Ascending aorta (tissue), 2 donors: Measurements from ENCODE around the gene GIGYF2. TPM values are rescaled to one million over a fixed set of nuclear protein-coding genes. Genes with fewer than 3 reads are reported as not detected.

Source experiments
- DNase-seq, 2 donors: peaks; one replicate each; pipeline ENCODE4 v3.0.0-alpha.2; 2019; ENCODE audit warnings: low spot score in 2 of 2
- H3K27ac ChIP-seq, 2 donors: fragments of 200-600 bp; sonication (generic); one replicate each; pipeline ENCODE4 v1.5.1; 2016 to 2017; ENCODE audit warnings: mild to moderate bottlenecking in 1 of 2
- H3K27me3 ChIP-seq: fragments of 200-600 bp; sonication (generic); one replicate; pipeline ENCODE4 v1.5.1; 2017
- H3K36me3 ChIP-seq, 2 donors: fragments of 200-600 bp; sonication (generic); one replicate each; pipeline ENCODE4 v1.5.1; 2016
- H3K4me1 ChIP-seq, 2 donors: fragments of 200-600 bp; sonication (generic); one replicate each; pipeline ENCODE4 v1.5.1; 2016 to 2017; ENCODE audit warnings: mild to moderate bottlenecking in 1 of 2
- H3K4me3 ChIP-seq, 2 donors: fragments of 200-600 bp; sonication (generic); one replicate each; pipeline ENCODE4 v1.5.1; 2016 to 2017; ENCODE audit warnings: mild to moderate bottlenecking in 1 of 2
- H3K9me3 ChIP-seq, 2 donors: fragments of 200-600 bp; sonication (generic); one replicate each; pipeline ENCODE4 v1.5.1; 2016
- CTCF ChIP-seq, 3 experiments: fragments of 200-600 bp in 2 of 3; fragments of 450-650 bp in 1 of 3; sonication (generic) in 2 of 3; IDR thresholded peaks; one replicate each; pipeline ENCODE4 v1.5.1; 2016 to 2019; ENCODE audit warnings: antibody characterized with exemption in 3 of 3, mild to moderate bottlenecking in 1 of 3, moderate library complexity in 1 of 3
- intact Hi-C: fragments of 100-400 bp; cut with DNase I; formaldehyde crosslinking; loops from one replicate; pipeline ENCODE4 v1.15.1; 2023
- total RNA-seq: library from RNA; depleted of rRNA; stranded (reverse); fragments of >200 nt; gene quantifications from one replicate; pipeline ENCODE4 v1.1.0, GENCODE V29; 2016

The GIGYF2 gene
- total RNA-seq, 1 donor from 2014 or later, result 27.5 TPM

GRCh38 chr2:232871418-232871834 is 174.3 kb downstream of the GIGYF2 start:
- no peaks in the 10 kb centered on the region for H3K9me3 ChIP-seq
- intact Hi-C loops, result no loop called here
- no peak overlapping the region for H3K27ac ChIP-seq
- H3K4me3 ChIP-seq, result no peak overlapping the region
- H3K27me3 ChIP-seq, result peaks cover 3% of the 10 kb centered on the region
- TF ChIP-seq CTCF (IDR thresholded peaks at IDR 0.05), result no peak
- peak in 1 of 2 donors; percentile 52 for DNase-seq
- H3K36me3 ChIP-seq, result no peaks in the 10 kb centered on the region
- H3K4me1 ChIP-seq, result no peaks in the 10 kb centered on the region

- H3K4me3 ChIP-seq, result no peak overlapping the region
- no peaks in the 10 kb centered on the region for H3K4me1 ChIP-seq
- intact Hi-C loops, result no loop called here
- H3K36me3 ChIP-seq, result no peaks in the 10 kb centered on the region
- H3K9me3 ChIP-seq, result no peaks in the 10 kb centered on the region
- peaks cover 3% of the 10 kb centered on the region for H3K27me3 ChIP-seq
- DNase-seq, result peak in 1 of 2 donors; percentile 60
- H3K27ac ChIP-seq, result no peak overlapping the region
- no peak for TF ChIP-seq CTCF (IDR thresholded peaks at IDR 0.05)
Observed at GRCh38 chr2:232871835-232872736, 175.0 kb downstream of the GIGYF2 start.

- H3K9me3 ChIP-seq, result no peaks in the 10 kb centered on the region
- no peaks in the 10 kb centered on the region for H3K4me1 ChIP-seq
- TF ChIP-seq CTCF (IDR thresholded peaks at IDR 0.05), result no peak
- H3K27me3 ChIP-seq, result peaks cover 3% of the 10 kb centered on the region
- H3K27ac ChIP-seq, result no peak overlapping the region
- no peaks in the 10 kb centered on the region for H3K36me3 ChIP-seq
- intact Hi-C loops, result no loop called here
- no peak overlapping the region for H3K4me3 ChIP-seq
- DNase-seq, result no peak
Observed at GRCh38 chr2:232872826-232873225, 175.7 kb downstream of the GIGYF2 start.

GRCh38 chr2:232873292-232873908 is 176.3 kb downstream of the GIGYF2 start:
- Histone ChIP-seq H3K9me3 (no peaks in the 10 kb centered on the region), H3K27ac (no peak overlapping the region), H3K4me3 (no peak overlapping the region), H3K27me3 (peaks cover 3% of the 10 kb centered on the region), H3K4me1 (no peaks in the 10 kb centered on the region), H3K36me3 (no peaks in the 10 kb centered on the region)
- no peak for TF ChIP-seq CTCF (IDR thresholded peaks at IDR 0.05)
- DNase-seq, result peak in 1 of 2 donors; percentile 55
- intact Hi-C loops, result no loop called here

GRCh38 chr2:232873909-232874641 is 176.9 kb downstream of the GIGYF2 start:
- H3K4me3 ChIP-seq, result no peak overlapping the region
- intact Hi-C loops, result no loop called here
- no peak for DNase-seq
- H3K4me1 ChIP-seq, result no peaks in the 10 kb centered on the region
- H3K27me3 ChIP-seq, result peaks cover 3% of the 10 kb centered on the region
- no peak overlapping the region for H3K27ac ChIP-seq
- H3K36me3 ChIP-seq, result no peaks in the 10 kb centered on the region
- no peaks in the 10 kb centered on the region for H3K9me3 ChIP-seq
- TF ChIP-seq CTCF (IDR thresholded peaks at IDR 0.05), result no peak
